ENCODE results near the gene AGPAT1.

Gene AGPAT1

DNA sequence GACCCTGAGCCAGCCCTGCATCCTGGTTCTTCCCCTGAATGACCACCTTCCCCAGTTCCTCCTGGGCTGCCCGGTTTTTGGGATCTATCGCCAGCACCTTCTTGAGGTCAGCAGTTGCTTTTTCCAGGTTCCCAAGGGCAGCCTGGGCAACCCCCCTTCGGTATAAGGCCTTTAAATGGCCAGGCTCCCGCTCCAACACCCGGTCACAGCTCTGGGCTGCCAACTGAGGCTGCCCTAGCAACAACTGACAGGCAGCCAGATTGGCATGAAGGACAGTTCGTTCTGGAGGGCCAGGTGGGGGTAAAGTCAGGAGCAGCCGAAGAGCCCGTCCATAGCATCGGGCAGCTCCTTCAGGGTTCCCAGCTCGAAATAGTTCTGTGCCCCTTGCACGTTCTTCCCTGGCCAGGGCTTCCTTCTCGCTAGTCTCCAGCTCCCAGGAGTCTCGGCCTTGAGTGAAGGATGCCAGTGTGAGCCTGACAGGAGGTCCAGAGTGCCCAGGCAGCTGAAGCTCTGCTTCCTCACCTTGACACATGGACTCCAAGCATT is 47.1 kb downstream of the AGPAT1 start:
- Histone ChIP-seq H3K27ac (peak overlapping the region; percentile 88), H3K9me3 (no peaks in the 10 kb centered on the region), H3K27me3 (peaks cover 22% of the 10 kb centered on the region), H3K36me3 (peaks cover 31% of the 10 kb centered on the region), H3K4me1 (ENCODE audit: control insufficient read depth in 1 of 2, insufficient read depth in 1 of 2, low read depth in 1 of 2, low read length in 1 of 2) (peaks cover 27 to 35% of the 10 kb centered on the region in 2 experiments), H3K4me3 (ENCODE audit: low read depth in 1 of 2, low read length in 1 of 2) (peak overlapping the region; percentile 90 to 92)
- TF ChIP-seq, protein P1, sequence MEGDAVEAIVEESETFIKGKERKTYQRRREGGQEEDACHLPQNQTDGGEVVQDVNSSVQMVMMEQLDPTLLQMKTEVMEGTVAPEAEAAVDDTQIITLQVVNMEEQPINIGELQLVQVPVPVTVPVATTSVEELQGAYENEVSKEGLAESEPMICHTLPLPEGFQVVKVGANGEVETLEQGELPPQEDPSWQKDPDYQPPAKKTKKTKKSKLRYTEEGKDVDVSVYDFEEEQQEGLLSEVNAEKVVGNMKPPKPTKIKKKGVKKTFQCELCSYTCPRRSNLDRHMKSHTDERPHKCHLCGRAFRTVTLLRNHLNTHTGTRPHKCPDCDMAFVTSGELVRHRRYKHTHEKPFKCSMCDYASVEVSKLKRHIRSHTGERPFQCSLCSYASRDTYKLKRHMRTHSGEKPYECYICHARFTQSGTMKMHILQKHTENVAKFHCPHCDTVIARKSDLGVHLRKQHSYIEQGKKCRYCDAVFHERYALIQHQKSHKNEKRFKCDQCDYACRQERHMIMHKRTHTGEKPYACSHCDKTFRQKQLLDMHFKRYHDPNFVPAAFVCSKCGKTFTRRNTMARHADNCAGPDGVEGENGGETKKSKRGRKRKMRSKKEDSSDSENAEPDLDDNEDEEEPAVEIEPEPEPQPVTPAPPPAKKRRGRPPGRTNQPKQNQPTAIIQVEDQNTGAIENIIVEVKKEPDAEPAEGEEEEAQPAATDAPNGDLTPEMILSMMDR (IDR thresholded peaks at IDR 0.05): no peak

- Histone ChIP-seq H3K27me3 (peaks cover 13% of the 10 kb centered on the region), H3K4me3 (ENCODE audit: low read depth in 1 of 2, low read length in 1 of 2) (peak within 1 kb of the TSS; percentile 90 to 92), H3K27ac (peak within 1 kb of the TSS; percentile 88), H3K36me3 (peaks cover 38% of the 10 kb centered on the region), H3K9me3 (no peaks in the 10 kb centered on the region), H3K4me1 (ENCODE audit: control insufficient read depth in 1 of 2, insufficient read depth in 1 of 2, low read depth in 1 of 2, low read length in 1 of 2) (peaks cover 27 to 35% of the 10 kb centered on the region in 2 experiments)
- TF ChIP-seq, protein P1 (IDR thresholded peaks at IDR 0.05): no peak
These were observed 47.9 kb downstream of the AGPAT1 start, which contains the start of gene ATF6B for GRCh38 chr6:32127717-32128592. Gene ATF6B, minus strand, starts transcription at chr6:32128246. Its CDS starts 39 bp downstream, at chr6:32128207.

DNA sequence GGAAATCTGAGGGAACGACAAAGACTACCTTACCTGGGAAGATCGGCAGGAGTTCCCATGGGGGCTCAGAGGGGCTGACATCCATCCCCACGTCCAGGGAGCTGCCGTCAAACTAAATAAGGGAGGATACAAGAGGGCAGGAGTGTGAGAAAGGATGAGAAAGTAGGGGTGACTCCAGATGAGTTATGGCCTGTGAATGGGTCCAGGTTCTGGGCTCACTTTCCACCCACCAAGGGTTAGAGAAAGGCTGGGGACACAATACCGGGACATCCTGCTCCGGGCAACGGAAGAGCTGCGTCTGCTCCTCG is 48.5 kb downstream of the AGPAT1 start:
- Histone ChIP-seq H3K9me3 (no peaks in the 10 kb centered on the region), H3K4me1 (ENCODE audit: control insufficient read depth in 1 of 2, insufficient read depth in 1 of 2, low read depth in 1 of 2, low read length in 1 of 2) (peaks cover 27 to 35% of the 10 kb centered on the region in 2 experiments), H3K36me3 (peaks cover 38% of the 10 kb centered on the region), H3K4me3 (ENCODE audit: low read depth in 1 of 2, low read length in 1 of 2) (peak overlapping the region; percentile 90 to 92), H3K27ac (peak overlapping the region; percentile 88), H3K27me3 (peaks cover 7% of the 10 kb centered on the region)
- TF ChIP-seq, protein P1 (IDR thresholded peaks at IDR 0.05): no peak

GRCh38 chr6:32126880-32127279 is 49.0 kb downstream of the AGPAT1 start:
- Histone ChIP-seq H3K4me1 (ENCODE audit: control insufficient read depth in 1 of 2, insufficient read depth in 1 of 2, low read depth in 1 of 2, low read length in 1 of 2) (peaks cover 27 to 35% of the 10 kb centered on the region in 2 experiments), H3K27me3 (peaks cover 2% of the 10 kb centered on the region), H3K4me3 (ENCODE audit: low read depth in 1 of 2, low read length in 1 of 2) (peak overlapping the region; percentile 90 to 92), H3K27ac (peak overlapping the region; percentile 29), H3K9me3 (no peaks in the 10 kb centered on the region), H3K36me3 (peaks cover 42% of the 10 kb centered on the region)
- TF ChIP-seq, protein P1 (IDR thresholded peaks at IDR 0.05): no peak

GRCh38 chr6:32123681-32124080 is 52.2 kb downstream of the AGPAT1 start:
- Histone ChIP-seq H3K4me3 (ENCODE audit: low read depth in 1 of 2, low read length in 1 of 2) (no peak overlapping the region), H3K9me3 (no peaks in the 10 kb centered on the region), H3K27ac (no peak overlapping the region), H3K4me1 (ENCODE audit: control insufficient read depth in 1 of 2, insufficient read depth in 1 of 2, low read depth in 1 of 2, low read length in 1 of 2) (peaks cover 14 to 15% of the 10 kb centered on the region in 2 experiments), H3K36me3 (peaks cover 74% of the 10 kb centered on the region), H3K27me3 (no peaks in the 10 kb centered on the region)
- TF ChIP-seq, protein P1 (IDR thresholded peaks at IDR 0.05): no peak

Measured in neutrophil (primary cell).